SH-SY5Y (cell line): Measurements from ENCODE around the gene ST3GAL3.

Experiments
- GATA2 ChIP-seq: IDR thresholded peaks from 2 replicates; pipeline ENCODE4 v1.6.1; 2011; ENCODE audit warnings: mild to moderate bottlenecking, low read depth, low read length
- GATA3 ChIP-seq: IDR thresholded peaks from 2 replicates; pipeline ENCODE4 v1.6.1; 2011; ENCODE audit warnings: low read depth, mild to moderate bottlenecking, low read length, moderate library complexity

DNA sequence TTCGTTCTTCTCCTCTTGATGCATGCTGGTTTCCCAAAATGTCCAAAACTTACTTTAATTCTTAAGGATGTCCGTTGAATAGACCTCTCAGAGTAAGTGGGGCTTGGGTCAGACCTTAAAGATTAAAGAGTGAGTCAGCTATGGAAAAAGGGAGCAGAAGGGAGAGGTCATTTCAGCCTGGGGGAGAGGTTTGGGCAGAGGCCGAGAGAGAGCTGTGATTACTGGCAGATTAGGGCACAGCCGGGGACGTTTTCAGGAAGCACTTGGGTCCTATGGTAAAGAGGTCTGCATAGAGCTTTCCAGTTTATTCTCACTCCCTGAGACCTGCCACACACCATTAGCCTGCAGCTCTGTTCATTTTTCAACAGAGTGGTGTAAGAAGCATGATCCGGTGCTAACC is 14.0 kb upstream of the ST3GAL3 start:
- TF ChIP-seq GATA3 (no peak), GATA2 (no peak)
